Activated naive CD8-positive, alpha-beta T cell (primary cell): ENCODE data around the gene OXNAD1.

Source experiments
- H3K27ac Mint-ChIP-seq: one replicate; pipeline ENCODE4 v1.8.0; 2021; ENCODE audit warnings: mixed read lengths
- H3K27me3 Mint-ChIP-seq: one replicate; pipeline ENCODE4 v1.8.0; 2021; ENCODE audit warnings: mixed read lengths
- H3K36me3 Mint-ChIP-seq: one replicate; pipeline ENCODE4 v1.8.0; 2021; ENCODE audit warnings: mixed read lengths
- H3K4me1 Mint-ChIP-seq: one replicate; pipeline ENCODE4 v1.8.0; 2021; ENCODE audit warnings: low read depth, mixed read lengths
- H3K4me3 Mint-ChIP-seq: one replicate; pipeline ENCODE4 v1.8.0; 2021; ENCODE audit warnings: mild to moderate bottlenecking, mixed read lengths
- H3K9me3 Mint-ChIP-seq: one replicate; pipeline ENCODE4 v1.8.0; 2021; ENCODE audit warnings: low read depth, mixed read lengths

Gene OXNAD1

DNA sequence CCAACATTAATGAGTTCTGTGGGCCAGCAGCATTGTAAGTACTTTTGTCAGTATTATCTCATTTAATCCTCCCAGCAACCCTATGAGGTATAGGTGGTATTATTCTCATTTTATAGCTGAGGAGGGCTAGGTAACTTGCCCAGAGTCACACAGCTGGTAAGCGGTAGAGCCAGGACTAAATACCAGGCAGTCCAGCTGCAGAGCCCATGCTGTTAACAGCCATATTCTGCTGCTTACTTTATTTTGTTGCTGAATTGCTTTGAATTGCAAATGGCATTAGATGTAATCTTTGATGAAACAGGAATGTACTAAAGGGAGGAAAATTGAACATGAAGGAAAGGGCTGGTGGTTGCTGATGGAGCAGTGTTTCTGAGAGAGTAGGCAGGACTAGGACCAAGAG lies 19.6 kb downstream of the OXNAD1 start:
- no peaks in the 10 kb centered on the region for H3K9me3 Mint-ChIP-seq
- H3K4me3 Mint-ChIP-seq: peak overlapping the region; percentile 93
- peak overlapping the region; percentile 97 for H3K27ac Mint-ChIP-seq
- H3K36me3 Mint-ChIP-seq: peaks cover 28% of the 10 kb centered on the region
- no peaks in the 10 kb centered on the region for H3K27me3 Mint-ChIP-seq
- peaks cover 63% of the 10 kb centered on the region for H3K4me1 Mint-ChIP-seq

GRCh38 chr3:16286161-16286560 lies 21.1 kb downstream of the OXNAD1 start:
- H3K27me3 Mint-ChIP-seq: no peaks in the 10 kb centered on the region
- peaks cover 78% of the 10 kb centered on the region for H3K4me1 Mint-ChIP-seq
- H3K27ac Mint-ChIP-seq: peak overlapping the region; percentile 97
- H3K9me3 Mint-ChIP-seq: no peaks in the 10 kb centered on the region
- peaks cover 28% of the 10 kb centered on the region for H3K36me3 Mint-ChIP-seq
- H3K4me3 Mint-ChIP-seq: peak overlapping the region; percentile 93

DNA sequence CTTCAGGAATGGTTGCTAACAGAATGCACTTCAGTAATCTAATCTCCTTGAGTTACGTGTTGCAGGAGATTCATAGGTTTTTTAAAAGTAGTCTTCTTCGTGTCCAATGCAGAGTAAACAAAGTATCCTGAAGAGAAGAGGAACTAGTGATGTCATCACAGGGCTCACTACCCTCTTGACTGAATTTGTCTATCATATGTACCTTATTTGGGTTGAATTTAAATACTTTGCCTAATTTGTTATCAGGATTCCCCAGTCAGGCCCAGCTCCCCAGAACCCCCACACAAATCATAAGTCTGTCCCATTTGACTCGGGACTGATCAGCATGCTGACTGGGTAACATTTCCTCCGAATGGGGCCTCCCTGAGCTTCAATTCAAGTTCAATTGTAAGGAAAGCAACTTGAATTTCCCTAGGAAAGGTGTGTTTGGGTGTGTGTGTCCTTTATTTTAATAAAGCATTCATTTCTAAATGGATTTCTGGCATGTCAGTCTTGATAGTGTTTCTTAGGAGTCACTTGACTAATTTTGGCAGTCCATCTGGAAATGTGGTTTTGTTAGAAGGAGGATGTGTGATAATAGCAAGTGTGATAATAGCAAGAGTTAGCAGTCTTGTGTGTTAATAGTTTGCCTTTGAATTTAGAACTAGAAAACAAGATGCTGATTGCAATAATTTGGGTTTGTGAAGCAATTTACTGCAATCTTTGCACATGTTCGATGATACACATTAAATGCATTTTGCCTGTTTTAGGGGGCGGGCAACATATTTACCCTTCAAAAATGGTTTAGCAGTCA lies 21.9 kb downstream of the OXNAD1 start:
- H3K4me3 Mint-ChIP-seq: peak overlapping the region; percentile 93
- no peaks in the 10 kb centered on the region for H3K27me3 Mint-ChIP-seq
- H3K27ac Mint-ChIP-seq: peak overlapping the region; percentile 97
- H3K9me3 Mint-ChIP-seq: no peaks in the 10 kb centered on the region
- H3K36me3 Mint-ChIP-seq: peaks cover 26% of the 10 kb centered on the region
- H3K4me1 Mint-ChIP-seq: peaks cover 85% of the 10 kb centered on the region

DNA sequence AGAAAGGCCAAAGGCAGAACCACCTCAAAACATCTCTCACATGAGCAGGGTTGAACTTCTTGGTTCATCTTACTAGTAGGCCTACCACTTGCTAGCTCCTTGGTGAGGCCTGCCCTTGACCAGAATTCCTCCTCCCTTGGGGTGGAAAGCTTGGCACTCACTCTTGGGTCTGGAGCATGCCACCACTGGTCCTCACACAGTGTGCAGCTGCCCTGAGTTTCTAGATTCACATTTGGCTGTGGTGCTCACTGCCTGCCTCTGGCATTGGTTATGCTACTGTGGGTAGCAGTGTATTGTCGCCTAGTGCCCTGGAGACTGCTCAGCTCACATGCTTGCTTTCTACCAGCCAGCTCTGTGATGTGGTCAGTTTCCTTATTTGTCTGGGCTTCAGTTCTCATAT lies 23.7 kb downstream of the OXNAD1 start:
- peak overlapping the region; percentile 93 for H3K4me3 Mint-ChIP-seq

GRCh38 chr3:16289144-16289889 lies 24.3 kb downstream of the OXNAD1 start:
- Mint-ChIP-seq H3K9me3 (no peaks in the 10 kb centered on the region), H3K4me1 (peaks cover 92% of the 10 kb centered on the region), H3K27me3 (no peaks in the 10 kb centered on the region), H3K27ac (peak overlapping the region; percentile 97), H3K36me3 (peaks cover 30% of the 10 kb centered on the region), H3K4me3 (peak overlapping the region; percentile 93)

More for the DNA sequence above, 23.7 kb downstream of the OXNAD1 start:
- Mint-ChIP-seq H3K27ac (peak overlapping the region; percentile 97), H3K9me3 (no peaks in the 10 kb centered on the region), H3K27me3 (no peaks in the 10 kb centered on the region), H3K36me3 (peaks cover 27% of the 10 kb centered on the region), H3K4me1 (peaks cover 88% of the 10 kb centered on the region)

DNA sequence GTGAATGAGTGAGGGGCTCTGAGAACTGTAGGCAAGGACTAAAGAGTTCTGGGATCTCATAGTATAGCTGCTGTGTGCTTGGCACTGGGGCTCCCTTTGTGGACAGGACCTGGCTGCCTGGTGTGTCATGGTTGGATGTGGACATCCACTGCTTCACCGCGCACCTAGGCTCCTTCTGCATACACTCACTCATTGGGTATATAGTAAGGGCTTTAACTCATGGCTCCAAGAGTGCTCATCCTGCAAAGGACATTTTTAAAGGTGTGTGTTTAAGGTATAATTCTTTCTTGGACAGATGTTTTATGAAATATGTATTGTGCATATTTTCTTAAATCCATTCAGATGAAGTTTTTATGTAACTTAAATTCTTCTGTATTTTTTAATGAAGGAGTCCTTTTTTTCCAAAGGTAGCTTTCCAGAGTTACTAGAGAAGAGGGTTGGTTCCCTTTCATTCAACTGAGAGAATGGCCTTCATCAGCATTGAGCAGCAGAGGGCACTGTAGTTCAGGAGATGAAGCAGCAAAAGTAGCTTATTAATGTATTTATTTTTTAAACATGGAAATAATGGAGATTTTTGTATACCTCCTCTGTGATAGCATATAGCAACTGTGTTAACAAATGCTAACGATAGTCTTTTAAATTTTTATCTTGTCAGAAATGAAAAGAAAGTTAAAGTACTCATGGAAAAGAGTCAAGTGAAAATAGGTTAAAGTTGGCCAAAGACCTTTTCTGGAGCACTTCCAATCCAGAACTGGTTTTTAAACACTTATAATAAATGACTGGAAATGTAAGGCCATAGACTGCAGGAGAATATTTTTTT lies 25.2 kb downstream of the OXNAD1 start:
- Mint-ChIP-seq H3K4me3 (peak overlapping the region; percentile 93), H3K27me3 (no peaks in the 10 kb centered on the region), H3K9me3 (no peaks in the 10 kb centered on the region), H3K27ac (peak overlapping the region; percentile 97), H3K4me1 (peaks cover 92% of the 10 kb centered on the region), H3K36me3 (peaks cover 24% of the 10 kb centered on the region)

GRCh38 chr3:16290827-16291196 lies 25.8 kb downstream of the OXNAD1 start:
- H3K27me3 Mint-ChIP-seq: no peaks in the 10 kb centered on the region
- peak overlapping the region; percentile 97 for H3K27ac Mint-ChIP-seq
- H3K9me3 Mint-ChIP-seq: no peaks in the 10 kb centered on the region
- peaks cover 29% of the 10 kb centered on the region for H3K36me3 Mint-ChIP-seq
- peaks cover 92% of the 10 kb centered on the region for H3K4me1 Mint-ChIP-seq
- H3K4me3 Mint-ChIP-seq: peak overlapping the region; percentile 93

DNA sequence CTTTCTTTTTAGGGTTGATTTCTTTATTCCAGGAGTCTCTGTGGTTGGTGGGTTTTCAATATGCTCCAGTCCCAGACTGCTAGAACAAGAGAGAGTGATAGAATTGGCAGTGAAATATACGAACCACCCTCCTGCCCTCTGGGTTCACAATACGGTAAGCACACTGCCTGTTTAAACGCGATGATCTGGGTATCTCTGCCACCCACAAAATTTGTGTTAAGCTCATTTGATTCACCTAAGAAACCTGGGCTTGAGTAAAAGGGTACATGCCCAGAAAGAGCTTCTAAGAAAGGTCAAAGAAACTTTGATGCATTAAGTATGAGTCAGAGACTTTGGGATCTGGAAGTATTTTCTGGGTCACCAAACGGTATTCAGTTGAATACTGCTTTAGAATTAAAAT lies 29.8 kb downstream of the OXNAD1 start:
- peaks cover 41% of the 10 kb centered on the region for H3K36me3 Mint-ChIP-seq
- H3K27me3 Mint-ChIP-seq: no peaks in the 10 kb centered on the region
- H3K4me1 Mint-ChIP-seq: peaks cover 91% of the 10 kb centered on the region
- H3K9me3 Mint-ChIP-seq: no peaks in the 10 kb centered on the region
- H3K27ac Mint-ChIP-seq: peak overlapping the region; percentile 88
- peak overlapping the region; percentile 66 for H3K4me3 Mint-ChIP-seq

DNA sequence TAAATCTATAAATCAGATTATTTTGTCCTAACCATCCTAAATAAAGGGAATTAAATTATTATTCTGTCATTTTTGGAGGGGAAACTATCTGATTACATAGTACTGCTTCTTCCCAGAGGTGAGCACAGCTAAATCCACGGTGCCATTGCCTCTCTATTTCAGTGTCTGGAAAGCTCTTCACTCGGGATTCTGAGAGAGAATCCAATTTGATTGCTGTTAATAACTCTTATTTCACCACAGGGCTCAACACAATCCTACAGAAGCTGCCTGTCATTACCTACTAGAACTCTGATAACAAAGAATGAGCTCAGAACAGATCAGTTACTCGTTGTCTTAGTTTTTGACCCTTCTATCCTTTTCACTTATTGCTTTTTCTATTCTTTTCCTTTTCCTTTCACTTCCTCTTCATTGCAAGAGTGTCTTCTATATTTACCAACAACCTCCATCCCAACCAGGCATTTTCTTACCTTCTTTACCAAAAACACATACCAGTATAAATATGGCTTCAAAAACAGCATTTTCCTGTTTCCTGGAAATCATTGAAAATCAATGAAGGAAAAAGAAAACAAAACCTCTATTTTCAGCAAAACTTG lies 30.4 kb downstream of the OXNAD1 start:
- no peaks in the 10 kb centered on the region for H3K27me3 Mint-ChIP-seq
- H3K9me3 Mint-ChIP-seq: no peaks in the 10 kb centered on the region
- peak overlapping the region; percentile 66 for H3K4me3 Mint-ChIP-seq
- peaks cover 92% of the 10 kb centered on the region for H3K4me1 Mint-ChIP-seq
- peak overlapping the region; percentile 88 for H3K27ac Mint-ChIP-seq
- peaks cover 41% of the 10 kb centered on the region for H3K36me3 Mint-ChIP-seq

DNA sequence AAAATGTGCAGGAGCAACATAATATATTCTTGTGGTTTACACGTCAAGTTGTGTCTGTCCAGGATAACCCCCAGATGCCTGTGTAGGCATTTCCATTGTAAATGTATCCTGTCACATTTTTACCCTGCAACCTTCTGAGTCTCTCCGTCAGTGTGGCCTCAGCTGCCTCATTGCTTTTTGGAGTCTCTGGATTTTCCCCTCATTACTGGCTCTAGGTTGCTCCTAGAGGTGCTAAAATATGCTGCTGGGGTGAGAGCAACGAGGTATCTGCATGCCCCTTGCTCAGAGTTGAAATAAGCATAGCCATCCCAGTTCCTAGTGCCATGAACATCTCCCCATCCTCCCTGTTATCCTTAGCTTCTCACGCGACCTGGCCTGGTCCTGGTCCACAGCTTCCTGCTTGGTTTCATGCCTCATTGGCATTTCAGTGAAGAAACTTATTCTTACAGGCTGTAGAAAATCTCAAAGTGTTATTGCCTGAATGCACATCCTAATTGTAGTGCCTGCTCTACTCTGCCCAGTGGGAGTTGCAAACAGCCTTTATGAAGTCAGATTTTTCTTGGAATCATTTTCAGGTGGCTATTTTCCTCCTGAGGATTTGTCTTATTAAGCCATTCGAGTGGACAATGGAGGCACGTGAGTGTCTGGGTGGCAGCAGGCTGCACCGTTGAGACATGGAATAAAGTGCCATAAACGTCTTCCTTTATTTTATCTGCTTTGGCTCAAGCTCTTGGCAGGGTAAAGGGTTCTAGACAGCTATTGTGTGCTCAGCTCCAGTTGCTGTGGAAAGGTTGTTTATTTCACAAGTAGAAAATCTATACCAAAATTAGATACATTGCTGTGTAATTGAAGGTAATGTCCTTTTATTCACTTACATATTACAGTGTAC lies 33.2 kb downstream of the OXNAD1 start:
- Mint-ChIP-seq H3K27me3 (no peaks in the 10 kb centered on the region), H3K9me3 (no peaks in the 10 kb centered on the region), H3K36me3 (peaks cover 40% of the 10 kb centered on the region), H3K27ac (peak overlapping the region; percentile 88), H3K4me3 (peak overlapping the region; percentile 40), H3K4me1 (peaks cover 99% of the 10 kb centered on the region)

DNA sequence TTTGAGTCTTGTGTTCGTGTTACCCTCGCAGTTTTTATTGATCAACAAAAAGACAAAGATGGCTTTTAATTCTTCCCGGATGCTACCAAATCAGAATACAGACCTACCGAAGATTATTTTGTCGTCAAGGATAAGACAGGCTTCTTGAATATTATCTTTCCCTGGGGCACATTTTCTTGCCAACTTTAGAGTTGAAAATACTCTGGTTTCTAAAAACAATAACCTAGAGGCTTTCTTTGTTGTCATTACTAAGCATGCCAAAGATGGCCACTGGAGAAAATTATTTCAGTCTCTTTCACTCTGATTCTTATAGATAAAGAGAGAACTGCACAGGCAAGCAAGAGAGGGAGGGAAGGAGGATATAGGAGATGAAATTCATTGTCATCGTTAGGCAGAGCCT lies 33.9 kb downstream of the OXNAD1 start:
- Mint-ChIP-seq H3K9me3 (no peaks in the 10 kb centered on the region), H3K27ac (peak overlapping the region; percentile 88), H3K4me1 (peaks cover 98% of the 10 kb centered on the region), H3K27me3 (no peaks in the 10 kb centered on the region), H3K4me3 (peak overlapping the region; percentile 40), H3K36me3 (peaks cover 36% of the 10 kb centered on the region)

GRCh38 chr3:16299746-16300145 lies 34.7 kb downstream of the OXNAD1 start:
- Mint-ChIP-seq H3K36me3 (peaks cover 34% of the 10 kb centered on the region), H3K27me3 (no peaks in the 10 kb centered on the region), H3K27ac (peak overlapping the region; percentile 88), H3K4me3 (peak overlapping the region; percentile 85), H3K4me1 (peaks cover 98% of the 10 kb centered on the region), H3K9me3 (no peaks in the 10 kb centered on the region)

GRCh38 chr3:16300307-16300706 lies 35.3 kb downstream of the OXNAD1 start:
- Mint-ChIP-seq H3K27ac (peak overlapping the region; percentile 88), H3K27me3 (no peaks in the 10 kb centered on the region), H3K4me1 (peaks cover 98% of the 10 kb centered on the region), H3K9me3 (no peaks in the 10 kb centered on the region), H3K4me3 (peak overlapping the region; percentile 85), H3K36me3 (peaks cover 35% of the 10 kb centered on the region)
